HG02973 (cell line): ENCODE measurements around the gene B9D2.

Experiments
- ATAC-seq: cut with Tn5 transposase; IDR thresholded peaks from one replicate; pipeline ENCODE4 v1.9.1; 2021; ENCODE audit warnings: moderate library complexity; ENCODE audit not compliant: unreplicated experiment

The B9D2 gene

DNA sequence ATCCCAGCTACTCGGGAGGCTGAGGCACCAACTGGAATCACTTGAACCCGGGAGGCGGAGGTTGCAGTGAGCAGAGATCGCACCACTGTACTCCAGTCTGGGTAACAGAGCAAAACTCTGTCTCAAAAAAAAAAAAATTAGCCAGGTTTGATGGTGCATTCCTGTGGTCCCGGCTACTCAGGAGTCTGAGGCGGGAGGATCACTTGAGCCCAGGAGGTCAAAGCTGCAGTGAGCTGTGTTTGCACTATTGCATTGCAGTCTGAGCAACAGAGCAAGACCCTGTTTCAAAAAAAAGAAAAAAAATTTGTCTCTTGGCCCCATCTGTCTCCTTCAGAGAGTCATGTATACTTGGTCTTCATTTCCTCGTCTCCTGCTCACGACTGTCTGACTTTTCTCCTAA lies 52.3 kb downstream of the B9D2 start:
- ATAC-seq = no peak

DNA sequence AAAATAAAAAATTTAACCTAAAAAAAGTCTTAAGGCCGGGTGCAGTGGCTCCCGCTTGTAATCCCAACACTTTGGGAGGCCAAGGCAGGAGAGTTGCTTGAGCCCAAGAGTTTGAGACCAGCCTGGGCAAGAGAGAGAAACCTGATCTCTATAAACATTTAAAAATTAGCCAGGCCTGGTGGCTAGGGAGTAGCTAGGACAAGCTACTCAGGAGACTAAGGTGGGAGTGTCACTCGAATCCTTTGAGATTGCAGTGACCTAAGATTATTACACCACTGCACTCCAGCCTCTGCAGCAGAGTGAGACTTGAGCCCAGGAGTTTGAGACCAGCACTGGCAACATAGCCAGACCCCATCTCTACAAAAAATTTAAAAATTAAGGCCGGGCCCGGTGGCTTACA lies 52.9 kb downstream of the B9D2 start:
- no peak for ATAC-seq

DNA sequence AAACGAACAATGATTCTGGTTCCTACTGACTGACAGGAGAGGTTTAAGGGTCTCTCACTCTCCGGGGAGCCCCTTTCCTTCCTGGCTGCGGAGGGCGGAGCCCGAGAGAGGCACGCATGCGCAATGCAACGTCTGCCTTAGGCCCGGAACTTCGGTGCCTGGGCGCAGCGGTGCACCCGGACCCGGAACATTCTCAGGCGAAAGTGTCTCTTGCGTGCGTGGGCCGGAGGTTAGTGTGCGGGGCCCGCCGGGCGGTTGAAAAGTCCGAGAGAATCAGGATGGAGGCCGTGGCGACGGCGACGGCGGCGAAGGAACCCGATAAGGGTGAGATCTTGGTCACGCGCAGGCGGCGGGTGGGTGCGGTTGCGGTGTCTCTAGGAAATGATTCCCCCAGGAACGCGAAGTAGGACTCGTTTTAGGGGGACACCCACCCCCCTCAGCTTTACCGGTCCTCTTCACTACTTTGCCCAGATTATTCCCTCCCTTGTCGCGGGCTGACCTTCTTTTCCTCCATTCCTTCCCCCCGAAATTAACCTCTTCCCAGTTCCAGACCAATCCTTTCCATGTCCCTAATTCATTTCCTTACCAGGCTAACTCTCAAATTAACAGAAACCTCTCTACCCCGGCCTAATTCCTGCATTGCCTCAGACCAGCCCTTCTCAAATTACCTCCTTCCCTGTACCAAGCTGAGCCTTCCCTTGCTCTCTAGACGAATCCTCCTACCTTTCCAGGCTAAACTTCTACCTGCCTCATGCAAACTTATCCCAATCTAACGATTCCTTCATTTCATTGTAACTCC lies 53.7 kb downstream of the B9D2 start, which contains the start of gene CCDC97:
Gene CCDC97, plus strand, starts transcription at position 140 of the 799 bp plus-strand sequence. Its CDS starts 139 bp downstream, at position 279.
- peak; percentile 60 for ATAC-seq

DNA sequence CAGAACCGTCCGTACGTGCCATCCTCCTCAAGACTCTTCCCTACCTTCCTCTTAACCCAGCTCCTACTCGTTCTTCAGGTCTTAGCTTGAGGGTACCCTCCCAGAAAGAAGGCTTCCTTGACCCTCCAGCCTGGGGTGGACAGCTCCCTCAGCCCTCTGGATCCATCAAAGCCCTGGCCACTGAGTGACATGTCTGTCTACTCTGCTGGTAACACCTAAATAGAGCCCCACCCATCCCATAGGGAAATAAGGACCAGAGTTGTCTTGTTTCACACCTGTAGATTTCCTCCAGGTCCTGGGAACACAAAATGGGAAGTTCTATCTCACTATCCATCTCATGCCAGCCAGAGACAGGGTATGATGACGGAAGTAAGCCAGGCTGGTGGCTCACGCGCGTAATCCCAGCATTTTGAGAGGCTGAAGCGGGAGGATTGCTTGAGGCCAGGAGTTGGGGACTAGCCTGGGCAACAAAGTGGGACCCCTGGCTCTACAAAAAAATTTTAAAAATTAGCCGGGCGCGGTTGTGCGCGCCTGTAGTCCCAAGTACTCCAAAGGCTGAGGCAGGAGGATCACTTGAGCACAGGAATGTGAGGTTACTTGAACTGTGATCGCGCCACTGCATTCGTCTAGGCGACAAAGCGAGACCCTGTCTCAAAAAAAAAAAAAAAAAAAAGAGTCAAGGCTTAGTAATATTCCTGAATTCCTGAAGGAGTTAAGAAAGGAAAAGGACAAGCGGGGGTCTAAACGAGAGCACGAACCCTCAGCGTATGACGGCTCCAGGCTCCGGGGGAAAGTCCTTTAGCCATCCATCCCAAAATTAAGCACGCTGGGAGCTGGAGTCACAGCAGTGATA lies 54.5 kb downstream of the B9D2 start:
- ATAC-seq = no peak

DNA sequence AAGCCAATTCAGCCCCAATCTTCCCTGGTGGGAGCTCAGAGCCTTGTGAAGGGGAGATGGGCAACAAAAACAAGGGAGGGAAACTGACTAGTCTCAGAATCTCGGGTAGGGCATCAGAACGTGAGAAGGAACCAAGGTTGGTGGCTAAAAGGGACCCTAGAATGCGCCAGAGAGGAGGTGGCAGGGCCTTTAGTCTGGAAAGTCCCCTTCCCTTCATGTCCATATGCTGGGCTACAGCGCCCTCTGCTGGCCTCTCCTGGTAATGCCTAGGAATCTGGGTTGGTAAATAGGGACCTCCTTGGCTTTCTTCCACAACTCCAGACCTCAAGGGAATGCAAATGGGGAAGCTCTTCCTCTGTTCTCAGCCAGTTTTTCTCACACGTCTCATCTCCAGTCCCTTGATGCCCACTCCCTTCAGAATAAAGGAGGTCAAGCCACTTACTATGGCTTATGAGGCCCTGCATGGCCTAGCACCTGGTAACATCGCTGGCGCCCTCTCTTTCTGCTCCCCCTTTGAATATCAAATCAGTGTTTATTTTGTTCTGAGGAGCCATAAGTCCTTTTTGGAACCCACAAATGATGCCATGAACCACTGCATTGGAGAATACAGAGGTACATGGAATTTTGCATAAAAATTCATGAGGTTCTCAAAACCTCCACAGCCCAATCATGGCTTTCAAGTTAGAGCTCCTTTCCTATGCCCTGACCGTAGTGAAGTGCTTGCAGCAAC lies 55.3 kb downstream of the B9D2 start:
- ATAC-seq = peak; percentile 38

DNA sequence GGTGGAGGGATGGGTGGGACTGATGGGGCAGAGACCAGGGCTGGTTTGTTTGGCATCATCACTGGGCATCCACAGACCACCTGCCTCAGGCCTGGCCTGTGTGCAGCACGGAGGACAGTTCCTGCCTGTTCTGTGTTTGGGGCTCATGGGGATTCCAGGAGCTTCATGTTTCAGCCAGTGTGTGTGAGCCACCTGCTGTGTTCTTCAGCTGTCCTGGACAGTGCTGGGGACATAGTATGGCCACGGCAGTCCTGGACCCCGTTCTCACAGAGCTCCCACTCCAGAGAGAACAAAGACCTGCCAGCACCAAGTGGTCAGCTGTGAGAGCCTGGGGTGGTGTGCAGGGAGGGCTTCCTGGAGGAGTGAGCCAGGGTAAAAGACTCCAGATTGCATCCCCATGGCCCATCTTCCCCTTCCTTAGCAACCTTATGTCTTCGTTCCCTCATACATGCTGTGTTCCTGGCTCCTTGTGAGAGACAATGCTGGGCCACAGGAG lies 55.9 kb downstream of the B9D2 start:
- ATAC-seq = no peak

DNA sequence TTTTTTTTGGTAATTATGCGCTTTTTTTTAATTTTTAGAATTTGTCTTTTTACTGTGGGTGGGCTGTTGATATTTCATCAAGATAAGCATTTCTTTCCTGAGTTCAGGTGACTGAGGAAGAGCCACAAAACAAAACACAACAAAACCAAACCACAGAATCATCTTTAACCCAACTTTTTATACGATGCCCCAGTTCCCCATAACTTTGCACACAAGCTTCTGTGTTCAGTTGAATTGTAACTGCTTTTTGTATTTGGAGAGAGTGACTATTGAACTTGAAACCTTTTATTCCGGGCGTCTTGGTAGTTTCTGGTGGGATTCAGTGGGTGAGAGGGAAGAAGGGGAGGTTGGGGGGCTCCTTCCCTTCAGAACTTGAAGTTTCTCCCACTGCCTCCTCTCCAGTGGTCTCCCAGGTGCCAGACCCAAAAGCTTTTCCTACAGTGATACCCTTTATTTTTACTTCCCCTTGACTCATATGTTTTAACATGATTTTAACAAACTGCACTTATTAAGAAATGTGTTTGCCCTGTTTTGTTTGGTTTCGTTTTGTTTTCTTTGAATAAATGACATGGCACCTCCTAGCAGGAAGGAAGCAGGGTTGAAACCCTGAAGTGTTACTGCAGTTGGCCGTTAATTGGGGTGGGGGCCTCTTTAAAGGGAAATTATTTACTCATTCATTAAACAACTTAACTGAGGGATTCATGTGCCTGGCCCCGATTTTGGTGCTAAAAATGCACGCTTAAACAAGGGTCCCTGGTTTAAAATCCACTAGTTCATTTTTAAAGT lies 56.7 kb downstream of the B9D2 start:
- no peak for ATAC-seq

DNA sequence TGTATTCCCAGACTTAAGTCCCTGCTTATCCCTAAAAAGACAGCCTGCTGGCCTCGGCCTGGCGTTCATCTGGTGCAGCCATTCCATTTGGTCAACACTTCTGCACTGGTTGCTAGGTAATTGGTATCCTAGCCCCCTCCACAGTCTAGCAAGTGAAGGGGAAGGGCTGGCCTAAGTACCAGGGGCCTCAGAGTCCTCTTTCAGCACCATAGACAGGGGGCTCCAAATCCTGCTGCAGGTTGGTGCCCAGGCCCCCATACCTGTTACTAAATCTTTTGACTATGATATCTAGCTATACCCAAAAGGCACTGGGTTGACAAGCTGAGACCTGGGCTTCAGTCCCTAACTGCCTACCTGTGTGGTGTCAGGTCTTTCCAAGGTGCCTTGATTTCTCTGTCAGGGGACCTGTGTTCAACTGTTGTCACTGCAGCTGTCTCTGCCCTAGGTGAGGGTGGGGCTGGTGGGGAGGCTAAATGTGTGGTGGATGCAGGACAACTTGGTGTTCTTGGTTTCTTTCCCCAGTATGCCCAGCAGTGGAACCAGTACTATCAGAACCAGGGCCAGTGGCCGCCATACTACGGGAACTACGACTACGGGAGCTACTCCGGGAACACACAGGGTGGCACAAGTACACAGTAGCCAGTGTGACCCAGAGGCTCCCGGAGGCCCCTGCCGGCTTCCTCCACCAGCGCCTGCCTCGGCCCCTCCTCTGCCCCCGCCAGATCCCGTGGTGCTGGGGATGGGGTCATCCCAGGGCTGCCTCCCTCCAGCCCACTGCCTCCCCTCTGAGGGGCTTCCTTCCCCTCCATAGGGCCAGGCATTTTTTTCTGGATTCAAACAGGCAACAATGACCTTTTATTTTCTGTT lies 57.8 kb downstream of the B9D2 start:
- ATAC-seq = no peak

DNA sequence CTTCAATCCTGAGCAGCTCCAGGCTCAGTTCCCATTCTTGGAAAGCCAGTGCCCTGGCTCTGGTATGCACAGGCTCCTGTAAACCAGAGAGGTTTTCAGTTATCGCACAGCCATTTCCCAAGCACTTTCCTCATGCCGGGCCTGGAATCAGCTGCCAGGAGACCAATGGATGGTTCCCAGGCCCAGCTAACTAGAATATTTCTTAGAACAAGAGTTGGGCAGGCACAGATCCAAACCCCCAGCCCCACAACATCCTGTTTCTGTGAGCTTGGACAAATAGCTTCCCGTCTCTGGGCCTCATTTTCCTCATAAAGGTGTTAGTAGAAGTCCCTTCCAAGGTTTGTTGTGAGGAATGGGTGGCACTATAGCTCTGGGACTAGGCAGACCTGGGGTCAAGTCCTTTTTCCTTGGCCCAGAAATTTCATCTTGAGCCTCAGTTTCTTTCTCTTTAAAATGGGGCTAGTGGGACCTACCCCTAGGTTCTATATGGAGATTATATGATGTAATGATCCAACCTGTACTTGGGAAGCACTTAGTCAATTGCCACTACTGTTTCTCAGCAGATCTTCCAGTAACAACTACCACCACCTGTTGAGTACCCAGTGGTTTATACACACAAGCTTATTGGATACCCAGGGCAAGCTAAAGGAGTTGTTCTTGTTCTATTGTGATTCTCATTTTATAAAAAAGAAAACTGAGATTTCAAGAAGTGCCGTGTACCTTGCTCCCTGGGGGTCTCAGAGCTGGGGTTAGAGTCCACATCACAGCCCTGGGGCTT lies 59.1 kb downstream of the B9D2 start:
- no peak for ATAC-seq
